Middle frontal gyrus (tissue), 1 donor: ENCODE results near the gene STARD5.
"Not testable (repeated sequence)": the region's sequence is repeated elsewhere in the genome, so short reads cannot be mapped to it uniquely, and the experiment has no call there.

ENCODE experiments used
- DNase-seq: peaks from one replicate; pipeline ENCODE4 v3.0.0-alpha.2; 2015; ENCODE audit warnings: low spot score; ENCODE audit errors: extremely low spot score

The STARD5 gene, protein sequence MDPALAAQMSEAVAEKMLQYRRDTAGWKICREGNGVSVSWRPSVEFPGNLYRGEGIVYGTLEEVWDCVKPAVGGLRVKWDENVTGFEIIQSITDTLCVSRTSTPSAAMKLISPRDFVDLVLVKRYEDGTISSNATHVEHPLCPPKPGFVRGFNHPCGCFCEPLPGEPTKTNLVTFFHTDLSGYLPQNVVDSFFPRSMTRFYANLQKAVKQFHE

DNA sequence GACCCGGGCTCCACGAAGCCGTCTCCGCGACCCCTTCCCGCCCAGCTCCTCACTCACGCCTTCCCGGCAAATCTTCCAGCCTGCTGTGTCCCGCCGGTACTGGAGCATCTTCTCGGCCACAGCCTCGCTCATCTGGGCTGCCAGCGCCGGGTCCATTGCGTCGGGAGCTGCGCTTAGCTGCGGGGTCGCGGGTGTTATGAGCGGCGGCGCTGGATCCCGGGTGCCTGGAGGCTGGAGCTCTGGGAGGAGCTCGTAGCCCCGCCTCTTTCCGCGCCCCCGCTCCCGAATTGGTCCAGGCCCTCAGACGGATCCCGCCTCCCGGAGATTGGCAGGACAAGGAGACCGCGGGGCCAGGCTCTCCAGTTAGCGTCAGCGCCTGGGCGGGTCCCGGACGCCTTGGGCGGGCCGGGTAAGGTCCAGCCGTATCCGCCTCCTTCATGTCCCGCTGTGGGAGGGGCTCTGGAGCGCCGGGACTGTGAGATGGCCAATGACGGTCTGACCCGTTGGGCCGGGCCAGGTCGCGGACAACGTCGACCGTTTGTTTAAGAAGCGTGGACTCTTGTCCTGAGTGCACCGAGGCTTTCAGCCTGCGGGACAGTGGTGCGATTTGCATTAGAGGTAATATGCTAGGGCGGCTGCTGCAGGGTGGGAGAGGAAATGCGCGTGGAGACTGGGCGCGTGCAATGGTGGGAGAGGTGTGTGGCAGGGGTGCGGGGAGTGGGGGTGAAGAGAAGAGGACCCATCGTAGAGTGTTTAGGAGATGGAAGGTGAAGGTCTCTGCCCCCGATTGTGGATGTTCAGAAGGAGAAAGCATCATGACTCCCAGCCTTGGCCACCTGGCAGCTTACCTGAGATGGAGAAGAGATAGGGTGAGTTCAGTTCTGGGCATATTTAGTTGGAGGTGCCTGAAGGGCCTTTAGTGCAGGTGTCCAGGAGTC, at the start of gene STARD5:
Gene STARD5 (minus strand): TSS at position 198 of the 938 bp plus-strand sequence. CDS start 42 bp downstream, at position 156.
- DNase-seq = peak; percentile 97

DNA sequence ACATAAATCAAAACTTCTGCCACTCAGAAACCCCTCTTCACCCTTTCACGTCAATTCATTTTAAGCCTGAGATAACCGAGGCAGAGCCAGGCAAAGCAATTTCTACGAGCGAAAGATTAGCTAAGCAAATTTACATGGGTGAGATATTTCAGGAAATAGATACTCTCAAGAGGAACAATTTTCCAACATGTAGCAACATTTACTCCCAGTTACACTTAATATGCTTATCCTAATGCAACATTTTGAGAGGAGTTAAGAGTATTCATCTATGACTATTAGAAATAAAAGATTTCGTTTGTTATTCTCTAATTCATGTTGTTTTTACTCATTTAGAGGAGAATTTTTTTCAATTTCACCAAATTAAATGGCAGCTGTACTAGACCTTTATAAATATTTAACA, 49.2 kb upstream of the STARD5 start:
- DNase-seq = no peak

GRCh38 chr15:81372575-81372974, 48.6 kb upstream of the STARD5 start:
- DNase-seq = no peak

GRCh38 chr15:81363718-81364500, 40.0 kb upstream of the STARD5 start:
- DNase-seq = no peak

DNA sequence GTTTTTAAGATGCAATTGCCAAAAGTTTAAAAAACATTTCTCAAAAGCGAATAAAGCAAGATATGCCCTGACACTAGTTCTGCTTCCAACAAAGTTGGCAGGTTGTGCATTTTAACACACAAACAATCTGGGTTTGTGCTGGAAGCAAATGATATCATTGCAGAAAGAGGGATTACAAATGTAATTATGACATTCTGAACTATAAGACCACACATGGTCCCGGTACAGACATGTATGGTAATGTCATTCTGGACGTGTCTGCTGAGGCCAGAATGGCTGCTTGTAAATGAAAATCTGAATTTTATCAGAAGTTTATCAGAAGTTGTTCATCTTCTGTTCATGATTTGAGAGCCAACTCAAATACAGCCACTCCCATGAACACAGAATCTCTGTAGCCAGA, 39.3 kb upstream of the STARD5 start:
- no peak for DNase-seq

GRCh38 chr15:81362790-81363189, 38.8 kb upstream of the STARD5 start:
- DNase-seq = no peak

- no peak for DNase-seq
Observed at GRCh38 chr15:81361891-81362290, 38.0 kb upstream of the STARD5 start.

- DNase-seq = no peak
Observed at GRCh38 chr15:81360491-81360890, 36.5 kb upstream of the STARD5 start.

DNA sequence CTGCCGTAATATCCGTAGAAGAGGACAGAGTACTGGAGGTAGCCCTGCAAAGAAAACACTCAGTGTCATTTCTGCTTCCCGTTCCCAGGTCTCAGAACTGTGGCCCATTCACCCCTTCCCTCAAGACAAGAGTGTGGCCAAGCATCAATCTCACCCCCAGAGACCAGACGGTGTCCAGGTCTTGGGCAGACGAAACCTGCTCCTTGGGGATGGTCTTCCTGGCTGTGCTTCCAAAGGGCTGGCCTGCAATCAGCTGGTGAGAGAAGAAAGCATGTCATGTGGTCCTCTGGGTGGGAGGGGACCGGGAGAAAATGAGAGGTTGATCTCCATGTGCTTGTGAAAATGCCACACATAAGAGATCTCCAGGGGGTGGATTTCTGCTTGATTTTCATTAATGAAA, 34.3 kb upstream of the STARD5 start:
- DNase-seq = no peak

DNA sequence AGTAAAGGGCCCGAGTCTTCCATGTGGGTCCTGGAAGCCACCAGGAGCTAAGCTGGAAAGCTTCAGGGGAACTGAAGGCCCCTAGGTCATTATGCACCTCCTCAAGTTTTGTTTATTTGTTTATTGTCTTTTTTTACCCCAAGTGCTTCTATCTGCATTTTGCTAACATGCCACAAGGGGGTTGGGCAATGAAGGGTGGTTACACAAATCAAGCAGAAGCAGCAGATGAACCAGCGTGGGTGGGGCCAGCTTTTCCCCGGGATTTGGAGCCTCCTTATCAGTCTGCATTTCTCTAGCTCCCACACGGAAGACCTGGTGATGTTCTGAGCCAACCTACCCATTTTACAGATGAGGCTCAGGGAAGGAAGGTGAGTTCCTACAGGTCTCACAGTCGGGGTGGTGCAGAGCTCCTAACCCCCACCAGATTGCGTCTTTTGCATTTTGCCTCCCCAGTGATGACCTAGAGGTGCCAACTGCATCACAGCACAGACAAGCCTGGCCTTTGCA, 33.3 kb upstream of the STARD5 start:
- no peak for DNase-seq

DNA sequence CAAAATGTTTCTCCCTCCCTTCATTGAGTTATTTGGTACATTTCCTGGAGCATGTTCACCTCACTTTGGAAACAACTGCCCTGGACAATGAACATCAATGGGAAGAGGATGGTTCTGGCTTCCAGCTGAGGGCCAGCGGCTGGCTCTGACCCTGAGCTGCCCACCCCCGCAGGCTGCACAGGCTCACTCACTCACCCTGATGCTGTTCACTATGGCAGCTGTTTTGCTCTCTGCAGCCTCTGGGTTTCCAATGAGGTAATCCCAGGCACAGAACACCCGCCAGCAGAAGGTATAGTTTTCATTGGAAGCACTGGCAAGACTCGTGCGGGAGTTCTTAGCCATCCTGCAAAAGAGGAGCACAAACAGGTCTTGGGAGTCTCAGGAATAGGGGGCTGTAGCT, 32.3 kb upstream of the STARD5 start:
- no peak for DNase-seq

DNA sequence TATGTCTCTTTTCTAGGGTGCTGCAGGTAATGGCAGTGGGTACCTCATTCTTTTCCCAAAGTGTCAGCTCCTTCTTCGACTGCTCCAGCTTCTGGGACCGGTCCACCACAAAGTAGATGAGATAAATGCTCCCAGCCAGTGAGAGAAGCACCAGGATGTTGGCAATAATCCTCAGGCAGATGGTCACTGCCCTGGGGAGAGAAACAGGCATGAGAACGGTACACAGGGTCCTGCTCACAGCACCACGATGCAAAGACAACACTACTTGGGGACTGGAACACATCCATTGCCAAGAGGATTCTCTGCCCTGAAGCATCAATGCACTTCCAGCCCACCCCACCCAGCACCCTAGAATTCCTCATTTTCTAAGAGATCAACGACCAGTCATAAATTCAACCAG, 27.7 kb upstream of the STARD5 start:
- DNase-seq = no peak

DNA sequence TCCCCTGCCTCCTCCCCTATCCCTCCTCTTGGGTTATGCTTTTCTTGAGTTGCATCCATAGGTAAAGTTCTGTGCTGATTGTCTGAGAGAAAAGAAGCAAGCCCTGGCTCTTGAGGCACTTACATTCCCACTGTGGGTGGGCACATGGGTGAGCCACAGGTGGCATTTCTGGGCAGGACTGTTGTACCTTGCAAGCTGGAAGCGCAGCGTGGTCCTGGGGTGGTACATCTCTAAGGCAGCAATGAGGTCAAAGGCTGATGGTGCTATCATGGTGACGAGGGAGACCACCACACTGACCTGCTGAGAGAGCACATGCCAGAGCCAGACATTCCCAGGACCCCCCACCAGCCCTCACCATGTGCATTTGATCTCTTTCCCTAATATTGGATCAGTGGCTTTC, 25.3 kb upstream of the STARD5 start:
- no peak for DNase-seq

- DNase-seq = not testable (repeated sequence)
Observed at GRCh38 chr15:81348691-81349090, 24.8 kb upstream of the STARD5 start.

GRCh38 chr15:81347910-81348309, 24.0 kb upstream of the STARD5 start:
- DNase-seq = no peak

DNA sequence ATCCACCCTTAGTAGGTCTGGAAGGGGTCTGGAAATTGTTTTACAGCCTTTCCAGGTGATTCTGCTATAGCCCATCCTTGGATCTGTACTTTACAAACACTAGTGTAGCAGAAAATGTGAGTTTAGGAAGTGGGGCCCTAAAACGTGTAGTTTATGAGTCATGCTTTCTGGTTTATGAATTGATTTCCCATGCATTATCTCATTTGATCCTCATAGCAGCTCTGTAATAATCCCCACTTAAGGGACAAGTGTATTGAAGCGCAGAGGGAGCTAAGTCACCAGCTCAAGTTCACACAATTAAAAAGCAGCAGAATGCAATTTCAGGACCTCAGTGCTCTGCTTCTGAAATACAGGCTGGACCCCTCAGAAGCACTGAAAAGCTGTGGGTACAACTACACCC, 22.7 kb upstream of the STARD5 start:
- no peak for DNase-seq

DNA sequence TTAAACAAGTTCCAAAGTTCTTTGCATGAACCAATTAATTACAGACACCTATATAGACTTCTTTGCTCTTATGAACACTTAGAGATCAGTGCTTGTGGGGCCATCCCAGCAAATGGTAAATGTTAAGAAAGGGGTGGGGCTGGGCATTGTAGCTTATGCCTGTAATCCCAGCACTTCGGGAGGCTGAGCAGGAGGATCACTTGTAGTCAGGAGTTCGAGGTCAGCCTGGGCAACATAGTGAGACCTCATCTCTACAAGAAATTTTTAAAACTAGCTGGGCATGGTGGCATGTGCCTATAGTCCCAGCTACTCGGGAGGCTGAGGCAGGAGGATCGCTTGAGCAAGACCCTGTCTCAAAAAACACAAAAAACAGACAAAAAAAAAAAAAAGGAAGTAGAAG, 19.4 kb upstream of the STARD5 start:
- DNase-seq = no peak

DNA sequence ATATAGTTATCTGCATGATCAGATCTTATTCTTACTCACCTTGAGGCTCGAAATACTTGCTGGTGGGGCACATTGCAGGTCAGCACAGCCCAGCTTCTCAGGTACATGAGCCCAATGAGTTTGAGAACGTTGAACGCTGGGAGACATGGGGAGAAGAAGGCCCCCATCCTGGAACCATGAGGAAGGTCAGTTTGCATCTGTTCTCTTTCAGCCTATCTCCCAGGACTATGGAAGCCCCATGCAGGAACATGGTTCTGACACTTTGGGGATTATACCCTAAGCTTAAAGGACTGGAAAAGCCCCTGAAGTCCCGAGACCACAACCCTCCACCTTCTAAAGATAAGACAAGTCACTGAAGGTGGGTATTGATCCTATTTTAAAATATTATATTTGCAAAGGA, 17.4 kb upstream of the STARD5 start:
- DNase-seq = no peak

- DNase-seq = no peak
Observed at GRCh38 chr15:81339851-81340250, 15.9 kb upstream of the STARD5 start.

DNA sequence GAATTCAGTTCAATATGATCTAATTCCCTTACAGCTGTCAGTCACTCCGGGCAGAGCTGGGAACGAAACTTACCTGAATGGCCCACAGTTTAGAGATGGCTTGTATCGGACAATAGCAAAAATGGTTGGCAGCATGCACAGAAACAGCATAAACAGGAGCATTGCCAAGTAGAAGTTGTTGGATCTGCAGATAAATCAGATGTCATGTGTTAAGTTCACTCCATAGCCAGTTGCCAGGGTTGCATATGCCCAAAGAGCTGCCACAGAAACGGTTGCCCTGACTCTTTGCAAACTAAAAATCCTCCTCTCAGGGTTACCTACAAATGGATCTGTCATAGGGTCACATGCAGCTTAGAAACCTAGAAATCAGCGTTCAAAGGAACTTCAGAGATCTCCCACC, 15.4 kb upstream of the STARD5 start:
- no peak for DNase-seq

GRCh38 chr15:81338170-81339007, 14.4 kb upstream of the STARD5 start:
- DNase-seq = no peak
